Posterior cingulate gyrus (tissue), 11 donors: ENCODE data around the gene PDS5B.
"Not testable (repeated sequence)": the region's sequence is repeated elsewhere in the genome, so short reads cannot be mapped to it uniquely, and the experiment has no call there.

ENCODE experiments used
- DNase-seq, 10 donors: peaks; one replicate each; pipeline versions ENCODE4 v3.0.0 to v3.0.0-alpha.2; 2020 to 2021; ENCODE audit warnings: mixed read lengths in 3 of 10
- intact Hi-C: fragments of 100-400 bp; cut with DNase I; formaldehyde crosslinking; loops from one replicate; pipeline ENCODE4 v1.15.1; 2023

Gene PDS5B, protein sequence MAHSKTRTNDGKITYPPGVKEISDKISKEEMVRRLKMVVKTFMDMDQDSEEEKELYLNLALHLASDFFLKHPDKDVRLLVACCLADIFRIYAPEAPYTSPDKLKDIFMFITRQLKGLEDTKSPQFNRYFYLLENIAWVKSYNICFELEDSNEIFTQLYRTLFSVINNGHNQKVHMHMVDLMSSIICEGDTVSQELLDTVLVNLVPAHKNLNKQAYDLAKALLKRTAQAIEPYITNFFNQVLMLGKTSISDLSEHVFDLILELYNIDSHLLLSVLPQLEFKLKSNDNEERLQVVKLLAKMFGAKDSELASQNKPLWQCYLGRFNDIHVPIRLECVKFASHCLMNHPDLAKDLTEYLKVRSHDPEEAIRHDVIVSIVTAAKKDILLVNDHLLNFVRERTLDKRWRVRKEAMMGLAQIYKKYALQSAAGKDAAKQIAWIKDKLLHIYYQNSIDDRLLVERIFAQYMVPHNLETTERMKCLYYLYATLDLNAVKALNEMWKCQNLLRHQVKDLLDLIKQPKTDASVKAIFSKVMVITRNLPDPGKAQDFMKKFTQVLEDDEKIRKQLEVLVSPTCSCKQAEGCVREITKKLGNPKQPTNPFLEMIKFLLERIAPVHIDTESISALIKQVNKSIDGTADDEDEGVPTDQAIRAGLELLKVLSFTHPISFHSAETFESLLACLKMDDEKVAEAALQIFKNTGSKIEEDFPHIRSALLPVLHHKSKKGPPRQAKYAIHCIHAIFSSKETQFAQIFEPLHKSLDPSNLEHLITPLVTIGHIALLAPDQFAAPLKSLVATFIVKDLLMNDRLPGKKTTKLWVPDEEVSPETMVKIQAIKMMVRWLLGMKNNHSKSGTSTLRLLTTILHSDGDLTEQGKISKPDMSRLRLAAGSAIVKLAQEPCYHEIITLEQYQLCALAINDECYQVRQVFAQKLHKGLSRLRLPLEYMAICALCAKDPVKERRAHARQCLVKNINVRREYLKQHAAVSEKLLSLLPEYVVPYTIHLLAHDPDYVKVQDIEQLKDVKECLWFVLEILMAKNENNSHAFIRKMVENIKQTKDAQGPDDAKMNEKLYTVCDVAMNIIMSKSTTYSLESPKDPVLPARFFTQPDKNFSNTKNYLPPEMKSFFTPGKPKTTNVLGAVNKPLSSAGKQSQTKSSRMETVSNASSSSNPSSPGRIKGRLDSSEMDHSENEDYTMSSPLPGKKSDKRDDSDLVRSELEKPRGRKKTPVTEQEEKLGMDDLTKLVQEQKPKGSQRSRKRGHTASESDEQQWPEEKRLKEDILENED (N-terminal part only)

DNA sequence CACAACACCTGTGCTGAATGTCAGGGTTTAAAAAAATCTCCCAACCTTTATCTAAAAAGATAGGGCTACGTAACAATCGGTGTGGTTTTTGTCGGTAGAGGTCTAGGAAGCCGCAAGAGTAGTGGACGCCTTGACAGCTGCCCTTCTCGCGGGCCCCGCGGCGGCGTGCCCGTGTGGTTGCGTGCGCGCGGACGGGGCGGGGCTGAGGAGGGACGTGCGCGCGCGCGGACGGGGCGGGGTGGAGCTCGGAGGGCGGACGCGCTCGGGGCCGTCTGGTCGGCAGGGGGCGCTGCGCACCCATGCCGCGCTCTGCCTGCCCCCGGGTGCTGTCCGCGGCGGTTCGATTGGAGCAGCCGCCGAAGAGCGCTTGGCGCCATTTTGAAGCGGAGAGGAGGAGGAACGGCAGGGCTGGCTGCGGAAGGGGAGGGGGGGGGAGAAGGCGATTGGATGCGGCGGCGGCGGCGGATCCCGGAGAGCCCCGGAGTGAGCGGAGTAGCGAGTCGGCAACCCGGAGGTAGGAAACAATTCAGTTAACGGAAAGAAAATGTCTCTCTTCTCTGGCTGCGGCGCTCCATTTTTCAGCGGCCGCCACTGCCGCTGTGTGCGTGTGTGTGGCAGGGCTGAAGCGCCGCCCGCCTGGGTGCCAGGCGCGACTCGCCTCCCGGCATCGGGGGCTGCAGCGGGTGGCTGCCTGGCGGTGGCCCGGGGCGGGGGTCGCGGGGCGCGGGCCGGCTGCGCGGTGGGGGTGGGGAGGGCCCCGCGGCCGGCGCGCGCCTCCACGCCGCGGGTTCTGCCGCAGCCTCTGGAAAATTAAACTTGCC, at the start of gene PDS5B:
Gene PDS5B, plus strand, starts transcription at position 373 of the 821 bp plus-strand sequence. CDS start 62,321 bp downstream, outside the sequence.
- intact Hi-C loops: loop anchor here (2.0 to 10.0 kb wide), 4 partner anchors 65 to 1136 kb away; no protein-coding TSS in a partner anchor
- peak; percentile 88 to 99 (median 92) for DNase-seq

GRCh38 chr13:32537580-32538142, 48.6 kb upstream of the PDS5B start:
- intact Hi-C loops: loop anchor here (2.0 to 10.0 kb wide), 2 partner anchors 109 to 223 kb away; partner anchors contain the start of genes BRCA2, N4BP2L1 and ZAR1L
- DNase-seq: peak in 6 of 10 donors; percentile 6 to 82 (median 20)

DNA sequence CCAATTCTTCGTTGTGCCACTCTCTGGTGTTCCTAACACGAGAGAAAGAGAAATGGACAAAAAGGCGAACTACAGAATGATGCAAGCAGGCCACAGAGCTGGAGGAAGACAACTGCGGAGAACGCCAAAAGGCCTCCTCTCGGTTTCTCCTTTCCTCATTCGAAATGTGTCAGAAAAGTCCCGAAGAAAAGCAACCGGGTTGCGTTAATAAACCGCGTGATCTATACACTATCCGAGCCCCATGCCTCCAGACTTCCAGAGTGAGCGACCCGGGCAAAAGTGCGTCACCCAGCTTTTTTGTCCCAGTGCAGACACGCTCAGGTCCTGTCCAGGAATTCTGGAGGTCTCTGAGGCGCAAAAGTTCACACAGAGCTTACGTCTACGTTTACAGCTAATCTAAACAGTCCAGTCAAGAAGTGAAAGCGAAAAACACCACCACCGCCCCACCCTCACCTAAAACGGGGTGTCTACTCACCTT, 48.1 kb upstream of the PDS5B start:
- DNase-seq: peak in 5 of 10 donors; percentile 11 to 89 (median 28)
- intact Hi-C loops: loop anchor here (2.0 to 10.0 kb wide), 2 partner anchors 109 to 223 kb away; partner anchors contain the start of genes BRCA2, N4BP2L1 and ZAR1L

- DNase-seq: peak; percentile 91 to 99 (median 94)
- intact Hi-C loops: loop anchor here (2.0 to 10.0 kb wide), 2 partner anchors 110 to 224 kb away; partner anchors contain the start of genes BRCA2, N4BP2L1 and ZAR1L
Measured at GRCh38 chr13:32538621-32539246, 47.5 kb upstream of the PDS5B start, which contains the start of gene N4BP2L2. Gene N4BP2L2, minus strand, starts transcription at chr13:32538795. Its CDS starts 1,768 bp downstream, at chr13:32537027.

- intact Hi-C loops: loop anchor here (1.0 kb wide), 1 partner anchor 117 kb away; no protein-coding TSS in a partner anchor
Measured at GRCh38 chr13:32542221-32542620, 44.0 kb upstream of the PDS5B start.

DNA sequence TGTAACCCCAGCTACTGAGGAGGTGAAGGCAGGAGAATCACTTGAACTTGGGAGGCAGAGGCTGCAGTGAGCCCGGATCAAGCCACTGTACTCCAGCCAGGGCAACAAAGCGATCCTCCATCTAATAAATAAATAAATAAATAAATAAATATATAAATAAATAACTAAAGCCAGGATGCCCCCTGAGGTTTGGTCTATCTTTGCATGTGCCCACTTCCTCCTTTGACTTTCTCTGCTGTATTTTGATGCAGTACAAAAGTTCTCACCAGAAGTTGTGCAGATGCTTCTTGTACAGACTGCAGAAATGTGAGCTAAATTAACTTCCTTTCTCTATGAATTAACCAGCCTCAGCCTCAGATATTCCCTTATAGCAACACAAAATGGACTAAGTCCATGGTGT, 41.2 kb upstream of the PDS5B start:
- DNase-seq: no peak
- intact Hi-C loops: no loop called here

More at GRCh38 chr13:32542221-32542620, 44.0 kb upstream of the PDS5B start:
- DNase-seq: no peak

GRCh38 chr13:32548837-32549236, 37.4 kb upstream of the PDS5B start:
- no peak for DNase-seq
- intact Hi-C loops: no loop called here

GRCh38 chr13:32549788-32550187, 36.5 kb upstream of the PDS5B start:
- DNase-seq: no peak
- intact Hi-C loops: no loop called here

- intact Hi-C loops: no loop called here
Measured at GRCh38 chr13:32553720-32554119, 32.5 kb upstream of the PDS5B start.

GRCh38 chr13:32555613-32556012, 30.6 kb upstream of the PDS5B start:
- DNase-seq: no peak
- intact Hi-C loops: no loop called here

More at GRCh38 chr13:32553720-32554119, 32.5 kb upstream of the PDS5B start:
- DNase-seq: no peak

DNA sequence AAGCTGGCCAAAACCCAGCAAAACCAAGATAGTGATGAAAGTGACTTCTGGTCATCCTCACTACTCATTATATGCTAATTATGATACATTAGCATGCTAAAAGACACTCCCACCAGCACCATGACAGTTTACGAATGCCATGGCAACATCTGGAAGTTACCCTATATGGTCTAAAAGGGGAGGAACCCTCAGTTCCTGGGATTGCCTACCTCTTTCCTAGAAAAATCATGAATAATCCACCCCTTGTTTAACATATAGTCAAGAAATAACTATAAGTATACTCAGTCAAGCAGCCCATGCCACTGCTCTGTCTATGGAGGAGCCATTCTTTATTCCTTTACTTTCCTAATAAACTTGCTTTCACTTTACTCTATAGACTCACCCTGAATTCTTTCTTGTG, 25.4 kb upstream of the PDS5B start:
- intact Hi-C loops, DNase-seq: not testable (repeated sequence)

- DNase-seq, intact Hi-C loops: not testable (repeated sequence)
Measured at GRCh38 chr13:32575687-32576086, 10.6 kb upstream of the PDS5B start.

DNA sequence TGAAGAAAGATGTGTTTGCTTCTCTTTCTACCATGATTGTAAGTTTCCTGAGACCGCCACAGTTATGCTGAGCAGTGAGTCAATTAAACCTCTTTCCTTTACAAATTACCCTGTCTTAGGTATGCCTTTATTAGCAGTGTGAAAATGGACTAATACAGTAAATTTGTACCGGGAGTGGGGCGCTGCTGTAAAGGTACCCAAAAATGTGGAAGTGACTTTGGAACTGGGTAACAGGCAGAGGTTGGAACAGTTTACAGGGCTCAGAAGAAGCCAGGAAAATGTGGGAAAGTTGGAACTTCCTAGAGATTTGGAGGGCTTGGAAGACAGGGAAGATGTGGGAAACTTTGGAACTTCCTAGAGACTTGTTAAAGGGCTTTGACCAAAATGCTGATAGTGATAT, 9.2 kb upstream of the PDS5B start:
- intact Hi-C loops: no loop called here
- DNase-seq: no peak

- DNase-seq: no peak
- intact Hi-C loops: loop anchor here (1.0 to 10.0 kb wide), 2 partner anchors 200 to 666 kb away; no protein-coding TSS in a partner anchor
Measured at GRCh38 chr13:32581177-32581786, 5.0 kb upstream of the PDS5B start.

GRCh38 chr13:32582281-32582680, 4.0 kb upstream of the PDS5B start:
- intact Hi-C loops: loop anchor here (10.0 kb wide), 1 partner anchor 667 kb away; no protein-coding TSS in a partner anchor
- no peak for DNase-seq

DNA sequence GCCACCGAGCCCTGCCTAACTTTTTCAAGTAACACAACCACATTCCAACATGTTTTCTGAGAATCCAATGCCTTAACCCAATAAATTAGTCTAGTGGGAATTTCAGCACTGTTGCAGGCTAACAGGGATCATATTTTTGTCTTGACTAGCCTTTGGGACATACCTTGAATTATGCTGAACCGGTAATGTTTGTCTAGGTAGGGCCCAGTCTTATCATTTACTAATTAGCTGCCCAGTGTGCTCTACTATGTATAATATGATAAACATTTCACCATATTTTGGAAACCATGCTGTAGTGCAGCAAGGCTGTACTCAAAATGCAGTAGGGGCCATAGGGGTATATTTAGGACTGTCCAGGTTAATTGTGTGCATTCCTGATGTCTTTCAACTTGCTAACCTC, 3.3 kb upstream of the PDS5B start:
- intact Hi-C loops: loop anchor here (10.0 kb wide), 1 partner anchor 668 kb away; no protein-coding TSS in a partner anchor
- DNase-seq: no peak

GRCh38 chr13:32585550-32586079, 637 bp upstream of the PDS5B start:
- peak in 1 of 10 donors; percentile 72 for DNase-seq

More at GRCh38 chr13:32585550-32586079, 637 bp upstream of the PDS5B start:
- intact Hi-C loops: loop anchor here (2.0 to 10.0 kb wide), 4 partner anchors 65 to 1137 kb away; no protein-coding TSS in a partner anchor
